Measurements from ENCODE around the gene GARIN1A.

Gene GARIN1A

GRCh38 chr7:128714701-128715495 lies 42.8 kb downstream of the GARIN1A start:
- H3K9ac ChIP-seq (ENCODE audit: low read depth, low read length): no peak overlapping the region

GRCh38 chr7:128718967-128719642 lies 47.0 kb downstream of the GARIN1A start:
- Histone ChIP-seq H3K4me1 (ENCODE audit: control insufficient read depth, insufficient read depth, low read length) (no peaks in the 10 kb centered on the region), H3K36me3 (ENCODE audit: control insufficient read depth, insufficient read depth, low read length) (no peaks in the 10 kb centered on the region), H3K27me3 (ENCODE audit: control insufficient read depth, insufficient read depth, low read length) (no peaks in the 10 kb centered on the region), H3K4me3 (ENCODE audit: low read depth, low read length) (no peak overlapping the region), H3K27ac (ENCODE audit: low read depth, low read length) (no peak overlapping the region), H3K9me3 (ENCODE audit: control insufficient read depth, insufficient read depth, low read length) (no peaks in the 10 kb centered on the region), H3K9ac (ENCODE audit: low read depth, low read length) (no peak overlapping the region)

More at GRCh38 chr7:128714701-128715495, 42.8 kb downstream of the GARIN1A start:
- Histone ChIP-seq H3K9me3 (ENCODE audit: control insufficient read depth, insufficient read depth, low read length) (no peaks in the 10 kb centered on the region; the same call in 1 of the 2 replicates), H3K4me1 (ENCODE audit: control insufficient read depth, insufficient read depth, low read length) (no peaks in the 10 kb centered on the region), H3K36me3 (ENCODE audit: control insufficient read depth, insufficient read depth, low read length) (no peaks in the 10 kb centered on the region), H3K27ac (ENCODE audit: low read depth, low read length) (no peak overlapping the region), H3K27me3 (ENCODE audit: control insufficient read depth, insufficient read depth, low read length) (no peaks in the 10 kb centered on the region), H3K4me3 (ENCODE audit: low read depth, low read length) (no peak overlapping the region)

GRCh38 chr7:128721376-128721775 lies 49.3 kb downstream of the GARIN1A start:
- no peak overlapping the region for H3K27ac ChIP-seq (ENCODE audit: low read depth, low read length)
- no peaks in the 10 kb centered on the region for H3K9me3 ChIP-seq (ENCODE audit: control insufficient read depth, insufficient read depth, low read length)
- H3K4me3 ChIP-seq (ENCODE audit: low read depth, low read length): no peak overlapping the region
- H3K36me3 ChIP-seq (ENCODE audit: control insufficient read depth, insufficient read depth, low read length): no peaks in the 10 kb centered on the region
- no peak overlapping the region for H3K9ac ChIP-seq (ENCODE audit: low read depth, low read length)
- H3K4me1 ChIP-seq (ENCODE audit: control insufficient read depth, insufficient read depth, low read length): no peaks in the 10 kb centered on the region
- no peaks in the 10 kb centered on the region for H3K27me3 ChIP-seq (ENCODE audit: control insufficient read depth, insufficient read depth, low read length)
